OCI-LY3 (cell line): Measurements from ENCODE around the gene UAP1L1.
A peak's percentile ranks its signal among the peaks of the same experiment; 100 is the strongest.

Experiments
- H2AFZ ChIP-seq: fragments of 200-600, 300-600 bp; shearing (Covaris generic); 2 replicates; pipeline ENCODE4 v1.6.0; 2014; ENCODE audit warnings: antibody characterized with exemption, low read depth, low read length
- H3K27ac ChIP-seq: fragments of 200-600, 300-600 bp; sonication (generic); 2 replicates; pipeline ENCODE4 v1.5.1; 2014; ENCODE audit warnings: mild to moderate bottlenecking, low read length, moderate library complexity, mixed read lengths
- H3K27me3 ChIP-seq: fragments of 200-600, 300-600 bp; sonication (generic); 2 replicates; pipeline ENCODE4 v1.6.1; 2014; ENCODE audit warnings: low read depth, low read length, mixed read lengths
- H3K36me3 ChIP-seq: fragments of 200-600, 300-600 bp; sonication (generic); replicated peaks from 2 replicates; pipeline ENCODE3; 2014; ENCODE audit warnings: low read depth, low read length, mixed read lengths
- H3K4me1 ChIP-seq: fragments of 300-600, 200-600 bp; sonication (generic); 2 replicates; pipeline ENCODE4 v1.6.1; 2014; ENCODE audit warnings: low read length, mixed read lengths
- H3K4me2 ChIP-seq: fragments of 200-600, 300-600 bp; sonication (generic); 2 replicates; pipeline ENCODE4 v1.6.1; 2014; ENCODE audit warnings: low read length, mixed read lengths
- H3K4me3 ChIP-seq: fragments of 300-600, 200-600 bp; sonication (generic); 2 replicates; pipeline ENCODE4 v1.5.1; 2014; ENCODE audit warnings: antibody characterized with exemption, mild to moderate bottlenecking, low read length, moderate library complexity
- H3K79me2 ChIP-seq: fragments of 300-600, 200-600 bp; shearing (Covaris generic); 2 replicates; pipeline ENCODE4 v1.6.1; 2014; ENCODE audit warnings: mild to moderate bottlenecking, low read length, mixed read lengths
- H3K9ac ChIP-seq: fragments of 300-600, 200-600 bp; shearing (Covaris generic); 2 replicates; pipeline ENCODE4 v1.6.0; 2014; ENCODE audit warnings: mild to moderate bottlenecking, low read length, moderate library complexity
- H3K9me3 ChIP-seq: fragments of 200-600, 300-600 bp; shearing (Covaris generic); 2 replicates; pipeline ENCODE4 v1.6.1; 2014; ENCODE audit warnings: low read length, mixed read lengths; ENCODE audit not compliant: insufficient read depth
- H4K20me1 ChIP-seq: fragments of 200-600, 300-600 bp; sonication (generic); 2 replicates; pipeline ENCODE4 v1.6.1; 2016; ENCODE audit warnings: low read length, mixed read lengths; ENCODE audit not compliant: insufficient read depth
- CTCF ChIP-seq: fragments of 200-600, 300-600 bp; sonication (generic); IDR thresholded peaks from 2 replicates; pipeline ENCODE4 v1.5.1; 2014; ENCODE audit warnings: antibody characterized with exemption, low read length, low read depth
- EZH2phosphoT487 ChIP-seq: fragments of 200-600 bp; shearing (Covaris generic); IDR thresholded peaks from 2 replicates; pipeline ENCODE4 v1.6.1; 2018; ENCODE audit warnings: antibody characterized with exemption, mixed run types, low read depth

The UAP1L1 gene

GRCh38 chr9:137077010-137077747, at the start of gene UAP1L1:
Gene UAP1L1, plus strand, starts transcription at chr9:137077517. Its CDS starts 16 bp downstream, at chr9:137077533.
- Histone ChIP-seq H3K4me2 (peak within 1 kb of the TSS; percentile 98), H3K9ac (peak within 1 kb of the TSS; percentile 90), H3K4me3 (peak within 1 kb of the TSS; percentile 89), H3K27ac (no peak within 1 kb of the TSS; the same call in 1 of the 2 replicates), H4K20me1 (peaks cover 24% of the 10 kb centered on the region), H3K27me3 (no peaks in the 10 kb centered on the region), H2AFZ (peak within 1 kb of the TSS; percentile 88; the same call in 1 of the 2 replicates), H3K4me1 (peaks cover 12% of the 10 kb centered on the region), H3K79me2 (peaks cover 10% of the 10 kb centered on the region), H3K9me3 (no peaks in the 10 kb centered on the region), H3K36me3 (peaks cover 32% of the 10 kb centered on the region)
- TF ChIP-seq EZH2phosphoT487 (no peak), CTCF (no peak)

- H3K9me3 ChIP-seq = no peaks in the 10 kb centered on the region
- H3K36me3 ChIP-seq = no peaks in the 10 kb centered on the region
- peak overlapping the region; percentile 62; the same call in 1 of the 2 replicates for H2AFZ ChIP-seq
- H3K4me3 ChIP-seq = peak overlapping the region; percentile 88
- H3K4me1 ChIP-seq = peaks cover 35% of the 10 kb centered on the region
- H3K79me2 ChIP-seq = no peaks in the 10 kb centered on the region
- H3K4me2 ChIP-seq = peak overlapping the region; percentile 97
- TF ChIP-seq CTCF (peak; percentile 43), EZH2phosphoT487 (no peak)
- H4K20me1 ChIP-seq = no peaks in the 10 kb centered on the region
- H3K27me3 ChIP-seq = peaks cover 6% of the 10 kb centered on the region
- no peak overlapping the region for H3K27ac ChIP-seq
- H3K9ac ChIP-seq = peak overlapping the region; percentile 64
Measured at GRCh38 chr9:137028263-137029057, 48.9 kb upstream of the UAP1L1 start.

DNA sequence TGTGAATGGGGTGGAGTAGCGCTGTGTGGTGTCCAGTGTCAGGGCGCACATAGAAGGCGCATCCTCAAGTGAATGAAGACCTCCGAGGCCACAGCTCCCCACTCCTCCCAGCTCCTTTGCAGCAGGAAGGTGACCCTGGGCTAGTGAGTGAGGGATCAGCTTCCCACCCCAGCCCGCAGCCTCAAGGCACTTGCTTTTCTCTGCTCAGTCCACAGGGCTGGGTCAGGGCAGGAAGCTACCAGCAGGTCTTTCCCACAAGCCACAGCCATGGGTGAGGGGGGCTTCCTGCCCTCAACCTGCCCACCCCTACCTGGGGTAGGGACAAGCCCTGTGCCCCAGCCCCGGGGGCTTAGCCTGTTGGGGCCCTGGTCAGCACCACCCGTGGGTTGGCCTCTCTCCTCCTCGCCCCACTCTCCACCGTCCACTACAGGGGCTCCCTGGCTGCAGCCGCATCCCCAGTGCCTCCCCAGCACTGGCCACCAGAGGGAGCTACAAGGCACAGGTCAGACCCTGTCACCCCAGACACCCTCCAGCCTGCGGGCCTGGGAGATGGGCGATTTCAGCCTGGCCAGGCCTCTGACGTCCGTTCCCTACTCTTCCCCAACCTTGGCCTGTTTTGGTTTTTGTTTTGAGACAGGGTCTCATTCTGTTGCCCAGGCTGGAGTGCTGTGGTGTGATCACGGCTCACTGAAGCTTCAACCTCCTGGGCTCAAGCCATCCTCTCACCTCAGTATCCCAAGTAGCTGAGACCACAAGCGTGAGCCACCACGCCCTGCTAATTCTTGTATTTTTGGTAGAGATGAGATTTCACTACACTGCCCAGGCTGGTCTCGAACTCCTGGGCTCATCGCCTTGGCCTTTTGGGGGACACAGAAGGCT, 48.0 kb upstream of the UAP1L1 start:
- Histone ChIP-seq H3K79me2 (no peaks in the 10 kb centered on the region), H4K20me1 (no peaks in the 10 kb centered on the region), H3K4me2 (peak overlapping the region; percentile 97), H2AFZ (no peak overlapping the region), H3K36me3 (no peaks in the 10 kb centered on the region), H3K9me3 (no peaks in the 10 kb centered on the region), H3K9ac (no peak overlapping the region), H3K4me3 (peak overlapping the region; percentile 88), H3K4me1 (peaks cover 36% of the 10 kb centered on the region), H3K27me3 (peaks cover 6% of the 10 kb centered on the region), H3K27ac (no peak overlapping the region)
- TF ChIP-seq CTCF (peak; percentile 76), EZH2phosphoT487 (no peak)
